ENCODE data around the gene ATP9A. TPM values are rescaled to one million over a fixed set of nuclear protein-coding genes. Genes with fewer than 3 reads are reported as not detected.

The ATP9A gene
- total RNA-seq, 4 donors from 2014 or later: 14.8 to 23.7 (median 18.7) TPM

DNA sequence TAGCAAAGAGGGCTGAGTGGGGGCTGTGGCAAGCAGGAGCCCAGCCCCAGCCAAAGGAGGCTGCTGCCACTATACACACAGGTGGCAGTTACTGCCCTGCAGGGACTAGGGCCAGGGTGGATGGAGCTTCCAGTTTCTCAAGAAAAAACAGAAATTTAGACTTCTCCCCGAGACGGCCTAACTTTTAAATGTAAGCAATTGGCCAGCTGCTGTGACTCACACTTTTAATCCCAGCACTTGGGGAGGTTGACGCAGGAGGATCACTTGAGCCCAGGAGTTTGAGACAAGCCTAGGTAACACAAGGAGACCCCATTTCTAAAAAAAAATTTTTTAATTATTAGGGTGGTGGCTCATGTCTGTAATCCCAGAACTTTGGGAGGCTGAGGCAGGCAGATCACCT, 127.4 kb downstream of the ATP9A start:
- 92% methylated on average over 3 of the region's 3 CpGs for WGBS

DNA sequence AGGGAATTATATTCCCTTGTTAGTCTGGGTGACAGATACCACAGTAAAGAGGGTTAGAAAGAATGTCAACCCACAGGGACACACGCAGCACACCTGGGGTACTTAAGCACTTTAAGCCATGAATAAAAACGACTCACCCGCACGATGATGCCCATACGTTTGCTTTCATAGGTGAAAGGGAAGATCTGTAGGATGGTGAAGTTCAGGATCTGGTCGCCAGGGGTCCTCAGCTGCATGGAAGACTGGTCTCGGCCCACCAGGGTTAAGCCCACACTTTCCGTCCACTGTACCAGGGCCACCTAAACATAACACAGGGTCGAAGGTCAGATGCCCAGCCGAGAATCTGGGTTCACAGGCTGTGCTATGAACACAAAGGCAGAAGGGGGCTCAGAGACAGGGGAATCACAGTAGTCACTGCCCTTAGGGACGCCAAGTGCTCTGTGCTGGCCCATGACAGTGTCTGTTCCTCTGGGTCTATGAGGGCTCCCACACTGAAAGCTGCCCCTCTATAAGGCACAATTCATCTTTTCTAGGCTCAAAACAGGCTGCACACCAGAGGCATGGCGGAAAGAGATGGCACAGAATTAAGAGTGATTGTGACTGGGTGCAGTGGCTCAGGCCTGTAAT, 128.9 kb downstream of the ATP9A start:
- TF ChIP-seq, protein P1, sequence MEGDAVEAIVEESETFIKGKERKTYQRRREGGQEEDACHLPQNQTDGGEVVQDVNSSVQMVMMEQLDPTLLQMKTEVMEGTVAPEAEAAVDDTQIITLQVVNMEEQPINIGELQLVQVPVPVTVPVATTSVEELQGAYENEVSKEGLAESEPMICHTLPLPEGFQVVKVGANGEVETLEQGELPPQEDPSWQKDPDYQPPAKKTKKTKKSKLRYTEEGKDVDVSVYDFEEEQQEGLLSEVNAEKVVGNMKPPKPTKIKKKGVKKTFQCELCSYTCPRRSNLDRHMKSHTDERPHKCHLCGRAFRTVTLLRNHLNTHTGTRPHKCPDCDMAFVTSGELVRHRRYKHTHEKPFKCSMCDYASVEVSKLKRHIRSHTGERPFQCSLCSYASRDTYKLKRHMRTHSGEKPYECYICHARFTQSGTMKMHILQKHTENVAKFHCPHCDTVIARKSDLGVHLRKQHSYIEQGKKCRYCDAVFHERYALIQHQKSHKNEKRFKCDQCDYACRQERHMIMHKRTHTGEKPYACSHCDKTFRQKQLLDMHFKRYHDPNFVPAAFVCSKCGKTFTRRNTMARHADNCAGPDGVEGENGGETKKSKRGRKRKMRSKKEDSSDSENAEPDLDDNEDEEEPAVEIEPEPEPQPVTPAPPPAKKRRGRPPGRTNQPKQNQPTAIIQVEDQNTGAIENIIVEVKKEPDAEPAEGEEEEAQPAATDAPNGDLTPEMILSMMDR (IDR thresholded peaks at IDR 0.05): peak; percentile 61 to 83
- no peak for TF ChIP-seq EP300 (IDR thresholded peaks at IDR 0.05)
- no peak for TF ChIP-seq POLR2A (IDR thresholded peaks at IDR 0.05)
- Histone ChIP-seq H3K4me1 (no peaks in the 10 kb centered on the region), H3K27me3 (no peaks in the 10 kb centered on the region), H3K36me3 (peaks cover 10% of the 10 kb centered on the region), H3K27ac (no peak overlapping the region), H3K4me3 (no peak overlapping the region), H3K9me3 (no peaks in the 10 kb centered on the region)
- peak in 1 of 2 donors; percentile 68 for DNase-seq (ENCODE audit: low spot score in 2 of 2)
- WGBS: 34% methylated on average over 12 of the region's 12 CpGs

More for the DNA sequence above, 127.4 kb downstream of the ATP9A start:
- H3K4me1 ChIP-seq: no peaks in the 10 kb centered on the region
- no peak overlapping the region for H3K4me3 ChIP-seq
- peaks cover 10% of the 10 kb centered on the region for H3K36me3 ChIP-seq
- DNase-seq (ENCODE audit: low spot score in 2 of 2): no peak
- H3K27me3 ChIP-seq: no peaks in the 10 kb centered on the region
- TF ChIP-seq, protein P1 (IDR thresholded peaks at IDR 0.05): no peak
- TF ChIP-seq POLR2A (IDR thresholded peaks at IDR 0.05): no peak
- no peak for TF ChIP-seq POLR2AphosphoS5 (IDR thresholded peaks at IDR 0.05)
- TF ChIP-seq EP300 (IDR thresholded peaks at IDR 0.05): no peak
- no peaks in the 10 kb centered on the region for H3K9me3 ChIP-seq
- no peak overlapping the region for H3K27ac ChIP-seq

DNA sequence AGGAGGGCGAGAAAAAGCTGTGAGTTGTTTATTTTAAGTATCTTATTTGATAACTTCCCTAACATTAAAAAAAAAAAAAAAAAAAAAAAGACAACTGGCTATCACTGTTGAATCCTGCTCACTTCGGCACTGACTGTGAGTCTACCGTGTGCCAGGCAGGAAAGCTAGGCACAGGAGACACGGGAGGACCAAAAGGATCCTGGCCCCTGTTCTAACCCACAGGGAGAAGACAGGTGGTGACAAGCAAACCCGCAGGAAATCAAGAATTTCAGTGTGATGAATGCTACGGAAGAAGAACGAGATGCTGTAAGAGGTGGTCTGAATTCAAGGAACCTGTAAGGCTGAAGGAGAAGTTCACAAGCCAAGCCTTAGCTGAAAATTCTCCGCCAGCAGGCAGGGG, 130.9 kb downstream of the ATP9A start:
- whole genome bisulfite sequencing: 90% methylated on average over 8 of the region's 8 CpGs
- TF ChIP-seq EP300 (IDR thresholded peaks at IDR 0.05) (no peak), POLR2AphosphoS5 (IDR thresholded peaks at IDR 0.05) (no peak), POLR2A (IDR thresholded peaks at IDR 0.05) (no peak)
- TF ChIP-seq, protein P1 (IDR thresholded peaks at IDR 0.05): no peak
- Histone ChIP-seq H3K4me1 (peaks cover 3% of the 10 kb centered on the region), H3K36me3 (peaks cover 10% of the 10 kb centered on the region), H3K27ac (no peak overlapping the region), H3K27me3 (no peaks in the 10 kb centered on the region), H3K4me3 (no peak overlapping the region), H3K9me3 (no peaks in the 10 kb centered on the region)
- DNase-seq (ENCODE audit: low spot score in 2 of 2): no peak

DNA sequence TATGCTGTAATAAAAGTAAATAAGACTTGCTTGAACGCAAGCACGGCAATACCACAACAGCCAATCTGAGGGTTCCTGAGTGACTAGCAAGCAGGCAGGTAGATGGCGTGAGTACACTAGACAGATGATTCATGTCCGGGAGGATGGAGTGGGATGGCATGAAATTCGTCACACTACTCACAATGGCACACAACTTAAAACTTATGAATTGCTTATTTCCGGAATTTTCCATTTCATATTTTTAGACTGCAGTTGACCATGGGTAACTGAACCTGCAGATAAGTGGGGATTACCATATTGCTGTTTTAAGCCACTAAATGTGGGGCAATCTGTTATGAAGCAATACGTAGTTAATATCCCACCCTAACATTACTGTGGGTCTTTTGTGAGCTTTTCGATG, 132.1 kb downstream of the ATP9A start:
- H3K27ac ChIP-seq: no peak overlapping the region
- peaks cover 10% of the 10 kb centered on the region for H3K36me3 ChIP-seq
- H3K4me3 ChIP-seq: no peak overlapping the region
- WGBS: 92% methylated on average over 8 of the region's 8 CpGs
- no peaks in the 10 kb centered on the region for H3K9me3 ChIP-seq
- TF ChIP-seq POLR2AphosphoS5 (IDR thresholded peaks at IDR 0.05) (no peak), POLR2A (IDR thresholded peaks at IDR 0.05) (no peak), EP300 (IDR thresholded peaks at IDR 0.05) (no peak)
- TF ChIP-seq, protein P1 (IDR thresholded peaks at IDR 0.05): no peak
- DNase-seq (ENCODE audit: low spot score in 2 of 2): no peak
- peaks cover 14% of the 10 kb centered on the region for H3K4me1 ChIP-seq
- no peaks in the 10 kb centered on the region for H3K27me3 ChIP-seq

DNA sequence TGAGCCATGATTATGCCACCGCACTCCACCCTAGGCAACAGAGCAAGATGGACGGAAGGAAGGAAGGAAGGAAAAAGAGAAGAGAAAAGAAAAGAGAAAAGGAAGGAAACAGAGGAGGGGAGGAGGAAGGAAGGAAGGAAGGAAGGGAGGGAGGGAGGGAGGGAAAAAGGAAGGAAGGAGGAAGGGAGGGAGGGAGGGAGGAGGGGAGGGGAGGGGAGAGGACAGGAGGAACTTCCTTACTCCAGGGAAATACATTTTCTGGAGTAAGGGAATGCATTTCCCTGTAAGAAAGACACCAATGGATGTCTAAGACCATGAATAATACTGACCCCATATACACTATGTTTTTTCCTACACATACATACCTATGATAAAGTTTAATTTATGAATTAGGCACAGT, 132.5 kb downstream of the ATP9A start:
- DNase-seq (ENCODE audit: low spot score in 2 of 2): no peak
- peaks cover 19% of the 10 kb centered on the region for H3K4me1 ChIP-seq
- H3K27me3 ChIP-seq: no peaks in the 10 kb centered on the region
- 100% methylated on average over 2 of the region's 2 CpGs for WGBS
- H3K27ac ChIP-seq: no peak overlapping the region
- TF ChIP-seq EP300 (IDR thresholded peaks at IDR 0.05): no peak
- peaks cover 10% of the 10 kb centered on the region for H3K36me3 ChIP-seq
- H3K4me3 ChIP-seq: no peak overlapping the region
- H3K9me3 ChIP-seq: no peaks in the 10 kb centered on the region

DNA sequence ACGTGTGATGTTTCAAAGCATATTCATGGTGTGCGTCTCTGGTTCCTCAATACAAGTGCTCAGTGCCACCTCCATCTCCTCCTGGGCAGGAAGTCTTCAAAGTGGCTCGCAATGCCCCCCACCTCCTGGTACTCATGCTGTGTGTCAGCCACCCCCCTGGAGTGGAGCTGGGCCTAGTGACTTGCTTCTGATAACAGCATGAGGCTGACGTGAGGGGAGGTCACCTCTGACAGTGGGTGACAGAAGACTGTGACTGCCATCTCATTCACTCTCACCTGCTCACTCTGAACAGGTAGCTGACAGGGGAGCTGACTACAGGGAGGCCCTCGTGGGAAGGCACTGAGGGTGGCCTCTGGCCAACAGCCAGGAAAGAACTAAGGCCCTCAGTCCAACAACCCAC, 133.3 kb downstream of the ATP9A start:
- TF ChIP-seq POLR2AphosphoS5 (IDR thresholded peaks at IDR 0.05): no peak
- no peak for TF ChIP-seq EP300 (IDR thresholded peaks at IDR 0.05)
- TF ChIP-seq, protein P1 (IDR thresholded peaks at IDR 0.05): no peak
- no peak for TF ChIP-seq POLR2A (IDR thresholded peaks at IDR 0.05)
- no peak overlapping the region for H3K27ac ChIP-seq
- H3K4me1 ChIP-seq: peaks cover 23% of the 10 kb centered on the region
- no peaks in the 10 kb centered on the region for H3K9me3 ChIP-seq
- no peak for DNase-seq (ENCODE audit: low spot score in 2 of 2)
- peaks cover 10% of the 10 kb centered on the region for H3K36me3 ChIP-seq
- no peaks in the 10 kb centered on the region for H3K27me3 ChIP-seq
- WGBS: 89% methylated on average over 3 of the region's 5 CpGs
- no peak overlapping the region for H3K4me3 ChIP-seq
